GM18858 (cell line): ENCODE results near the gene MRPL9.

Source experiments
- ATAC-seq: cut with Tn5 transposase; IDR thresholded peaks from one replicate; pipeline ENCODE4 v1.9.1; 2021; ENCODE audit not compliant: unreplicated experiment

Gene MRPL9

DNA sequence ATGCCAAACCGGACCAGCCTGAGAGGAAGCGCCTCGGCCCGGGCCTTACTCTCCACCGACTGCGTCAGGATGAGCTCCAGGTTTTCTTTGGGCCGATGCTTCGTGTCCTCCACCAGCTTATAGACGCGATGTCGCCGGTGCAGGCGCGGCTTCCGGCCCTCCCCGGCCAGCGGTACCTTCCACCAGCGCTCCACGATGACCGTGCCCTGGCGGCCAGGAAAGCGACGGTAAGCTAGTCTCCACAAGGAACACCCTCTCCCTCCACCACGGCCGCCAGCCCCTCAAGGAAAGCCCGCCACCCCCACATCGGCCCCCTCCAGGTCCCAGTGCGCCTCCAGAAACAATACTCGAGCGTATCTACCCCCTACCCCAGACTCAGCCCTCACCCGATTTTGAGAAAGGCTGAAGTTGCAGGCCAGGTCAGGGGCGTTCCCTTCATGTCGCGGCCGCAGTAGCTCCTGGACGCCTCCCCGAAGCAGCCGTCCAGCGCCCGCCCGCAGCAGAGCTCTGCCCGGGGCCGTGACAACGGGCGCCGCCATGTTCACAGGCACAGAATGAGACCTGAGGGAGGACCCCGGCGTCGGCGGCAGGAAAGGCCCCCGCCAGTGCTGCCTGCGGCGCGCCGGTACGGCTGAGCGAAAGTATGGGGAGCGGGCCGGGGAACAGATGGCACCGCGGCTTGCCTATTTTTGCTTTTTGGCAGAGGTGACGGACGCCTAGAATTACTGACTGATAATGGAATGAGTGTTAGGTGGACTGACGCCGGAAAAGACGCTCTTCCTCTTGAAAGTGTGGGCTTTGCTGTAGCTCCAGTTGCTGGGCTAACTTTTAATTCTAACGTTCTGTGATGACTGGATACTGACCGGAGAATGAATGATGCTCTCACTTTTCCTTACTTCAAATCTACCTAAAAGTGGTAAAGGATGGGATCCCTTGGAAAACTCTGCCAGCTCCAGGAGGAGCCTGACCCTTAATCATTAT lies at the start of gene MRPL9:
TSS of gene MRPL9 (minus strand) at position 556 of the 981 bp plus-strand sequence. CDS start at position 539, 17 bp downstream.
- peak; percentile 78 for ATAC-seq

DNA sequence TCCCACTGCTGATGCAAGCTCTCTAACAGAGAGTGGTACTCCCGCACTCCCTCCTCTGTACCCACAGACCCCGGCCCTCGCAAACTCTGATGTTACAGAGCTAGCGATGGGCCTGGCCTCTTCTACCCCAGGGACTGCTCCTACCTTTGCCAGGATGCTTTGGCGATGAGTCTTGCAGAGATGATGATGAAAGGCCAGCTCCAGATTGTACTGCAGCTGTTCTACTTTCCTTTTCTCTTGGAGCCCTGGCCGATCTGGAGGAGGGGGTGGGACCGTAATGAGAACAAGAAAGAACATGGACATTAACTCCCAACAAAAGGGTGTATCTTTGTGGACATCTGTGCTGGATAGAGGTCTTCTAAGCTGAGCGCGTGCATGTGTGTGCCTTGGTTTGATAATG lies 47.9 kb upstream of the MRPL9 start:
- ATAC-seq: no peak

DNA sequence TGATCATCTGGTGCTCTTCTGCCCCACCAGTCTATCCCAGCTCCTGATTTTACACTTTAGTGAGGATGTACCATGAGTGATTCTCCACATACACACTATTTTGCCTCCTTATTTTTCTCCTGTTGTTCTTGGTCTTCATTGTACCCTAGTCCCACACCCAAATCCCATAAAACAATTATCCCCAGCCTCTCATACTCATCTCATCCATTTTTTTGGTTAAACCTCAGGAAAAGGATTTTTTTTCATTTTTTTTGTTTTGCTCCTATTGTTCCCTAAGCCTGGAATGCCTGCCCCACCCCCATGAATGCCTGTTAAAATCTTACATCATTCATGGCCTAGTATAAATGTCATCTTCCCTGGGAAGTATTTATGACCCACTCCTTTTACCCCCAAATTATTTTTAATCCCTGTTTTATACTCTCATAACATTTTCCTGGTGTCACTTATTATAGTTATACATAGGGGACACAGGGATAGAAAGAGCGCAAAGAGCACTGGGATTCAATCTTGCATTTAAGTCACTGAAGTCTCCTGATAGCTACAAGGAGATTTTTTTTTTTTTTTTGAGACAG lies 46.8 kb upstream of the MRPL9 start:
- no peak for ATAC-seq

DNA sequence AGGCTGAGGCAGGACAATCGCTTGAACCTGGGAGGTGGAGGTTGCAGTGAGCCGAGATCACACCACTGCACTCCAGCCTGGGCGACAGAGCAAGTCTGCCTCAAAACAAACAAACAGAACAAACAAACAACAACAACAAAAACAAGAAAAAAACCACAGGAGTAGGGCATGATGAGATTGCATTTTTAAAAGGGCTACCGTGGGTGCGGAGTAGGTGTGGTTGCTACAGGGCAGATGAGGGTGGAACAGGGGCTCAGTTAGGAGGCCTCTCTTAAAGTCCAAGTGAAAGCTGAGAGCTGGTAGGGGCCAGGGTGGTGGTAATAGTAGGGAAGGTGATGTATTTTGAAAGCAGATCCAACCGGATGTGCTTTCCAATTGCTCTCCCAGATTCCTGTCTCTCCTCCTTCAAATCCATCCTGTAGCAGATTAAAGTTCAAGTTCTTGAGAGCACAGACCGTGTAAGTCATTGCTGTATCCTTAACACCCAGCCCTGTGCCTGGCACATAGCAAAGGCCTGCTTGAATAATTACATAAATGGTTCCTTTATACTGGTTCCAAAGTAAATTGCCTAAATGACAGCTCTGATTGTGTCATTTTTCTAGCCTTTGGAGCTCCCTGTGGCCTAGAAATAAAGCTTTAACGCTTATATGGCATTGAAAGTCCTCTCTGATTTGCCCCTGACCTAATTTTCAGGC lies 46.1 kb upstream of the MRPL9 start:
- no peak for ATAC-seq

DNA sequence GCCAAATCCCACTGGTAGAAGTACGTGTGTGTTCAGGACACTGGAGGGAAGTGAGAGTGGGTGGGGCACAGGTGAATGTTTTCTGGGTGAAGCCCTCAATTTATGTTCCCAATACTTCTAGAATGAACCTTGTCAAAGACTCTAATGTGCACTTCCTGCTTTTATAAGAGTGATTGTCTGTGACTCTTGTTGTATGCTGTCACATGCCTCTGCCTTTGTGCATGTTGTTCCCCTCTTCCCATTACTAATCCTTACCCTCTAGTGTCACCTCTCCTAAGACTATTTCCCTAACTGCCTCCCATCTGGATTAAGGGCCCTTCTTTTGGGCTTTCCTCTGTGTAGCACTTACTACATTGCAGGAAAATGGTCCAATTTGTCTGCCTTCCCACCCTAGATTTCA lies 44.5 kb upstream of the MRPL9 start:
- ATAC-seq: no peak

DNA sequence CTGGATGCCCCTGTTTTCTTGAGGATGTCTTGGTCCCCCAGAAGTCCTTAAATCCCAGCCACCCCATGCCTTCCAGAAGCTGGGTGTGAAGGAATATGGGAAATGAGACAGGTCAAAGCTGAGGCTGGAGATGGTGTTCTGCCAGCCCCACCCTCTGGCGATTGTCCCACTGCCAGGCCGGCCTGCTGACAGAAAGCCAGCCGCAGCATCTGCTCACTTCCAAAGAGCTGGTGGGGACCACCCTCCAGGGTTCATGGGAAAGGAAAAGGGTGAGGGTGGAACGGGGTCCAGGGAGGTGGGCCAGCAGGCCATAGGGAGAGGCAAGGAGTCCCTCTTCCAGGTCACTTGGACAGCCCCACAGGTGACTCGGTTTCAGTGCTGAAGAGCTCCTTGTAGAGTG lies 43.8 kb upstream of the MRPL9 start:
- no peak for ATAC-seq

DNA sequence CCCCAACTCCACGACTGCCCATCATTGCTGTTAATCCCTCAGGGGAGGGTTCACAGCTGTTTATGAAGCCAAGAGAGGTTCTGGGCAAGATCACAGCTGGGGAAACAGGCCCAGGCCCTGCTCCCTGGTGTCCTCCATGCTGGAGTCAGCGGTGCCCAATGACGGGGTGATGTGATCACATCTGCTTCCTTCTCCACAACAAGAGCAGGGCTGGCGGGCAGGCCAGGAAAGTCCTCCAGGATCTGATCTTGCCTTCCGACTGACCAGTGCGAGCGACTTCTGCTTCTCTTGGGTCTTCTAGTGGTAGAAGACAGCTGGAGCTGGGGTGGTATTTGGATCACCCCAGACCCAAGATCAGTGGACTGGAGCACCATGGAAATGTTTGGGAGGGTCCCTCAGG lies 42.9 kb upstream of the MRPL9 start:
- no peak for ATAC-seq

DNA sequence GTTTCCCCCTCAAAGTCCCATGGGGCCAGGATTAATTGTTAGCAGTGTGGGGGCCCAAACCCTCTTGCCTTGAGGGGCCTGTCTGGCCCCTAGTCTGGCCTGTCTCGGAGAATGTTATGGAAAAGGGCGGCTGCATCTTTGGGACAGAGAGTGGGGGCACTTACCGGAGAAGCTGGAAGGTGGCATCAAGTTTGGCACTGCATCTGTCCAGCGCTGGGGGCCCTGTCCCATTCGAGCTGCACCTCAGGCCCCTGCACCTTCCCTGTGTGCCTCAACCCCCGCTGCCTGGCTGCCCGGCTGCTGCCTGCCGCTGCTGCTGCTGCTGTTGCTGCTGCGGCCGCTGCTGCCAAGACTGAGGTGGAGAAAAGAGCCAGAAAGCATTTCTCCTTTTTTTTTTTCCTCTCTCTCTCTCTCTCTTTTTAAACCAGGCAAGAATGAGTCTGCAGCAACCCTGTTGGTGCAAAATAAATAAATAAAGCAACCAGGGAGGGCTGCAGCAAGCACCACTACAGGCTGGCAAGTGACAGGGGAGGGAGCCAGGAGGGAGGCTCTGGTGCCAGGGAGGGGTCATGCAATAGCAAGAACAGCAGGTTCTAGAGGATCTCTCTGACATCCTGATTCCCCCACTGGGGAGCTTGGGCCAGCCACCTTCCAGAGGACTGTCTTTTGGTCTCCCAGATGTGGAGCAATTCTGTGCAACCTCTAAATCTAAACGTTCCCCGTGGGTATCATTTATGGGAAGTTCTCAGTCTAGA lies 41.9 kb upstream of the MRPL9 start, which contains the start of gene LINGO4:
TSS of gene LINGO4 (minus strand) at position 354 of the 755 bp plus-strand sequence. CDS start 2,715 bp downstream, outside the sequence.
- ATAC-seq: no peak

DNA sequence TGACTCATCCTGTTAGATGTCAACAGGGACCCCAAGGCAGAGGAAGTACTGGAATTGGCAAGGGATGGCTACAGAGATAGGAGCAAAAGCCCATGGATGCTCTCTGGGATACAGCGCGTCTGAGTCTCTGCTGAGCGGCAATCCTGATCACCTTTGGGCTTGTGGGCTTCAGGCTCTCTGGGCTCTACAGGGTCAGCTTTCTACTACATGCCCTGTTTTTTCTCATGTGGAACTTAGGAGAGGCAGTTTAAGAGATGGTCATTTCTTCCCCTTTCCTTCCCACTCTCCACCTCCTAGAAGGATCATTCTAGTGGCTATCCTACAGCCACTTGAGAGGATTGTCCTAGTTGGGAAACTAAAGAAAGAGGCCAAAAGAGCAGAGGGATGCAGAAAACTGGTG lies 40.6 kb upstream of the MRPL9 start:
- ATAC-seq: no peak

DNA sequence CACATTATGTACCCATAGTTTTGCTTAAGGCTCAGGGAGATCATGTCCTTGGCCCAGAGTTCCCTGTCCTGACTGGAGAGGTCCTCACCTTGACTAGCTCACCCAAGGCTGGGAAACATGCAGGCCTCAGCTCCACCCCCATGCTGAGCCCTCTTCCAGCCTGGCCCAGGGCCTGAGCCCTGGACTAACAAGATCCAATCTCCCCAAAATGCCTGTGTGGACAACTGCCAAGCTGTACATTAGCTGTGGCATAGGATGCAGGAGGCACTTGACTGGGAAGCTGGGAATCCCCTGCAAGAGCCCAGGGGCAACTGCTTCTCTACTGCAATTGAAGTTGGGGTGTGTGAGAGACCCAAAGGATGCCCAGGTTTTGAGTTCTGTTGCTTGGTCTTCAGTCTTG lies 39.9 kb upstream of the MRPL9 start:
- no peak for ATAC-seq

DNA sequence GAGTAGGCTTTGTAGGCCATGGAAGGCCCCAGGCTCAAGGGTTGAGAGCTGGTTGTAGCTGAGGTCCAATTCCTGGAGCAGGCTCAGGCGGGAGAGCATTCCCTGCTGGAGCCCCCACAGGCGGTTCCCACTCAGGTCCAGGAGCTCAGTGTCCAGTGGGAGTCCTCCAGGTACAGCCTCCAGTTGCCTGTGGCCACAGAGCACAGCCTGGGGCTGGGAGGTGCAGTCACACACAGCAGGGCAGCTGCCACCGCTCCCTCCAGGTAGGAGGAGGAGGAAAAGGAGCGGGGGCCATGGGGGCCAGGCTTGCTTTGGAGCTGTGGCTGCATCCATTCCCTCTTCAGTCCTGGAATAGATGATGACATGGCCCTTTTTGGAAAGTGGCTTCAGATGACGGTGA lies 39.1 kb upstream of the MRPL9 start:
- no peak for ATAC-seq

DNA sequence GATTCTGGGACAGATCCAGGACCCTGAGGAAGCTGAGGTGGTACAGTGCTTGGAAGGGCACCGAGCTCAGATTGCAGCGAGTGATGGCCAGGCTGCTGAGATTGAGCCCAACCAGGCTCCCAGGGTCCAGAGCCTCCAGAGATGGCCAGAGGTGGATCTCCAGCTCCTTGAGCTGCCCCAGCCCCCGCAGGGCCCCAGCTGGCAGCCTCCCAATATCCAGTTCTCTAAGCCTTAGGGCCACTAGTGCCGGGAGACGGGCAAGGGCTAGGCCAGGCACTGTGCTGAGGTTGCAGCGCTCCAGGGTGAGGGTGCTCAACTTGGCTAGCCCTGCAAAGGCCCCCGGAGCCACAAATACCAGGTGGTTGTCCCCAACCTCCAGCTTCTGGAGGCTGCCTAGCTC lies 38.5 kb upstream of the MRPL9 start:
- ATAC-seq: no peak

DNA sequence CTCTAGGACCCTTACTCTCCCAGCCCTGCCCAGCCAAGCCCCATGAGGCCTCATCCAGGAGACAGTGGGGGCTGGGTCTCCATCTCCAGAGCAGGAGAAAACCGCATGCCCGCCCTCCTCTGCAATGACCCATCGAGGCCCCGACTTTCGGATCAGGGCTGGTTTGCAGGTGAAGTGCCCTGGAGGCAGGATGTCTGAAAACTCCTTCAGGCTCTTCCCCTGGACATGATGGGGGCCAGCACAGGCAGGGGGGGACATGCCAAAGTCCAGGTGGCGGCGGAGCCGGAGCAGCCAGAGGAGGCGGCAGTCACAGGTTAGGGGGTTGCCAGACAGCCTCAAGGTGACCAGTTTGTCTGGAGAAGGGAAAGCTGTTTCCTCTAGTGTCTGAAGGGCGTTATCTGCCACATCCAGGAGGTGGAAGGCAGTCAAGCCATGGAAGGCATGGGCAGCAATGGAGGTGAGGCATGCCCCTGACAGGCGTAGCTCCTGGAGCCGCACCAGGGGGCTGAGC lies 38.1 kb upstream of the MRPL9 start:
- ATAC-seq: no peak

DNA sequence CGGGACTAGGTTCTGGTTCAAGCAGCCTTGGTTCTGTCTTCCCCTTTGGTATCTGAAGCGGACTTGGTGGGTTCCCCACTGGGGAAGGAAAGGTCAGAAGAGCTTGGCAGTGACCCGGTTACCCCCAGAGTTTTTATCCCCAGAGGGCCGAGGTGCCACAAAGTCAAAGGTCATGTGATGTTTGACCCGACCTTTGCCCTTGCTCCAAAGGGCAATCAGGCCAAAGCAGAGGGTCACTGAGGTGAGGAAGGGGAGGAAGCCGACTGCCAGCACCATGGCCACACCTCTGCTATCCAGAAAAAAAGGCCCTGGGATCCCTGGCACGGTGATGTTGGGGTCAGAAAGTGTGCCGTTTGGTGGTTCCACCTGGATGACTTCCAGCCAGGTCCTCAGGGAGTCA lies 37.5 kb upstream of the MRPL9 start:
- no peak for ATAC-seq

DNA sequence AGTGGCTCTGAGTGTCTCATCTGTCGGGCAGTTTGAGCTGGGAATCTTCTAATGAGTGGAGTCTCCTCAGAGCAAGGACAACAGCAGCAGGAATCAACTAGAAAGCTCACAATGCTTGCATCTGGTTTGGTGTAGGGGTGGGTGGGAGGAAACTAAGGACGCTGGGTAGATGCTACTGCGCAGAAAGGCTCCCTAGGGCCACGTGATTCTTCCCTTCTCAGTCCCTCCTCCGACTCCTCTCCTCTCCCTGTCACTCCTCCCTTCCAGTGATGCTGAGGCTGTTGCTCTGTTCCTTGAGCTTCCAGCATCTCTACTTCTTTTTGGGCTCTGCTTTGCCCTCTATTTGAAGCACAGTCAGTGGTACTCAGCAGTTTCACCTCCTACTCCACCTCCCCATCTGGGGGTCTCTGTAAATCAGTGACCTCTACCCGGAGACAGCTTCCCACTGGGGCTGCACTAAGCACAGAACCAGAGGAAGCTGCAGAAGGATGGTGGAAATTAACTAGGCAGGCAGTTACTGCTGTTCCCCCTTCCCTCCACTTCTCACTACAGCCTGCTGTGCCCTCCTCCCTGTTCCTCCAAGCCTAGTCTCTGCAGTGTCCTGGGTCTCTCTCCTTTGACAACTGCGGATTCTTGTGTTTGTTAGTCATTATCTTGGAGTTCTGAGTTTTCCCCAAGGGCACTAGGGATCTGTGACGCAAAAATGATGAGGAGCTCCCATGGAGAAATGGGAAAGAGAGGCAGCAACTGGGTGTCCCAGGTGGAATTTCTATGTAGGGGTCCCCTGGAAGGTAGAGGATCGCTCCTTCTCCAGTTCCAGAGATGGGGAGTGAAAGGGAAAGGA lies 36.1 kb upstream of the MRPL9 start:
- ATAC-seq: no peak

DNA sequence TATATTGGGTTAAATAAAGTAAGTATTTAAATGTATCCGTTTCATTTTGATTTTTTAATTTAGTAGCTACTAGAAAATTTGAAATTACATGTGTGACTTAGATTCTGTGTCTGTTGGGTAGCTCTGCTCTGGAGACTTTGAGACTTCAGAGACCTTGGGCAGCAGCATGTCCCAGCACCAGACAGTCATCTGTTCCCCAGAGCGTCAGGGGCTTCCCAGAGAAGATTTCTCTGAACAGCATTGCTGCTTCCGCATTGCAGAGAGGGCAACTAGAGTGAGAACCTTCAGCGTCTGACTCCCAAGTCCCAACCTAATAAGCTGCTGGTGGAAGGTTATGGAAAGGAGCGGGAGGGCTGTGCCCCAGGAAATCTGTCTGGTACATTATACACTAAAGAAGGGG lies 35.3 kb upstream of the MRPL9 start:
- no peak for ATAC-seq

DNA sequence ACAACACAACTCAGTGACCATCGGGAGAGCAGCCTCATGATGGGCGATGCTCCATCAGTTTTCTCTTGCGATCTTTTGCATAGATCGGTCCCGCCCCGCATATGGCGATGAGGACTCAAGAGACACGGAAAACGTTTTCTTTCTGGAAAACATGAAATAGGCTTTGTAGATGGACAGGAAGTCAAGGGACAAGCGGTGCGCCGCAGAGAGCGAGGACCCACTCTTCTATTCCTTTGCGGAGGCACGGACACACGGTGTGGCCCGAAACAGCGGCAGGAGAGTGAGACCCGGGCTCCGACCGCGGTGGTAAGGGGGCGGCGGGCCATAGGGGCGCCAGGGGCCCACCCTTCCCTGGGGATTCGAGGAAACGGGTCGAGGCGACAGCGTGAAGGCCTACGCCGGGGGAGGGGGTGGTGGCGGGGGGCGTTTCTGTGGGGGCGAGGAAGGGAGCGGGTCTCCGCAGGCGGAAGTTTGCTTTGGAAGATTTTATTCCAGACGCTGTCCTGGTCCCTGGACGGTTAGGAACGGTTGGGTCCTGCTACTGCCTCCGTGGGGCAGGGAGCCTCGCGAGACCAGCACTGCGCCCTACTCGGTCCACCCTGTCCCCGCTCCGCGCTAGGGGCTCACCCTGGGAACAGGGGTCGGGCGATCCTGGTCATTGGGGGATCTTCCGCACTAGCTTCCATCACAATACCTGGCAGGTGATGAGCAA lies 27.8 kb upstream of the MRPL9 start:
- no peak for ATAC-seq

DNA sequence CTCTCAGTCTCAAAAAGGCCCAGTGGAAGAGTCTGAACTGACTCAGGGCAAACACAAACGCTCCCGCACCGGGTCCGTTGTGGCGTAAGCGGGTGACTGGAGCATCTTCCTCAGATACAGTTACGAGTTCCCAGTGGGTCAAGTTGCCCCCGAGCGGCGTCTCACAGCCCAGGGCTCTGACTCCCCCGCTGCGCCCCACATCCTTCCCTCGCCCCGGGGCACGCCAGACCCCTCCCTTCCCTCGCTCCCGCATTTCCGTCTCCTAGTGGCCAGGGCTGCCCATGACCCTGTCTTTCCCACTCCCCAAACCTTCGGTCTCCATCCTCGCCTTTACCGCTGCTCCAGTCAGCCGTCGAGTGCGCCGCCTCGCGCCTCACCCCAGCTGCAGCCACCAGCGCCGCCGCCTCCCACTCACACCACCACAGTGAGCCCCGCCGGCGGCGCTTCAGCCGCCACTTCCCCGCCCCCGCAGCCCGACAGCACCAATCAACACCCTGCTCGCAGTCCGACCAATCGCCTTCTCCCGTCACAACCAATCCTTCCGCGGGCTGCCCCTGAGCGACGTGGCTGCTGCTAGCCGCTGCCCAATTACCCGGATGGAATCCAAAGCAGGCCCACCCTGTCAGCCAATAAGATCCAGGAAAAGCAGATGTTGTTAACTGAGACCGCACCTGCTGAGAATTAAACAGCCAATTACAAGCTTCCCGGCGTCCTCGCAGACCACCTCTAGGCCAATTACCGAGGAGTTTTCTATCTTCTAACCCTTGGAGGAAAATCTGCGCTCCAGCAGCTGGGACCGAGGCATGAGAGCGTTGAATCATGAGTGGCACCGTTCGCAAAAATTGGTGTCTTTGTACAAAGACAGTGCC lies 27.0 kb upstream of the MRPL9 start, which contains the start of gene TDRKH:
TSS of gene TDRKH (minus strand) at position 430 of the 869 bp plus-strand sequence. CDS start 7,478 bp downstream, outside the sequence.
- ATAC-seq: peak; percentile 86
